HG03196 (cell line): ENCODE data around the gene PLEKHG4B.
"Not testable (repeated sequence)": the region's sequence is repeated elsewhere in the genome, so short reads cannot be mapped to it uniquely, and the experiment has no call there.

Experiments
- ATAC-seq: cut with Tn5 transposase; IDR thresholded peaks from one replicate; pipeline ENCODE4 v1.9.1; 2021; ENCODE audit not compliant: unreplicated experiment

The PLEKHG4B gene

GRCh38 chr5:197892-198489 is 106.0 kb downstream of the PLEKHG4B start:
- ATAC-seq, result no peak

- no peak for ATAC-seq
These were observed 106.7 kb downstream of the PLEKHG4B start for GRCh38 chr5:198516-199196.

GRCh38 chr5:199197-199949 is 107.4 kb downstream of the PLEKHG4B start:
- ATAC-seq, result no peak

GRCh38 chr5:199950-200645 is 108.1 kb downstream of the PLEKHG4B start:
- ATAC-seq, result no peak

- no peak for ATAC-seq
These were observed 109.0 kb downstream of the PLEKHG4B start for GRCh38 chr5:200985-201384.

- ATAC-seq, result no peak
These were observed 109.7 kb downstream of the PLEKHG4B start for GRCh38 chr5:201672-202071.

- ATAC-seq, result no peak
These were observed 111.4 kb downstream of the PLEKHG4B start for GRCh38 chr5:203246-203930.

- ATAC-seq, result no peak
These were observed 112.0 kb downstream of the PLEKHG4B start for GRCh38 chr5:204001-204400.

- ATAC-seq, result no peak
These were observed 112.5 kb downstream of the PLEKHG4B start for GRCh38 chr5:204462-204861.

GRCh38 chr5:204966-205670 is 113.2 kb downstream of the PLEKHG4B start:
- ATAC-seq, result no peak

- ATAC-seq, result no peak
These were observed 114.4 kb downstream of the PLEKHG4B start for GRCh38 chr5:206406-206805.

- no peak for ATAC-seq
These were observed 115.1 kb downstream of the PLEKHG4B start for GRCh38 chr5:206927-207536.

- no peak for ATAC-seq
These were observed 115.6 kb downstream of the PLEKHG4B start for GRCh38 chr5:207599-207998.

- ATAC-seq, result no peak
These were observed 116.6 kb downstream of the PLEKHG4B start for GRCh38 chr5:208449-209114.

- no peak for ATAC-seq
These were observed 121.9 kb downstream of the PLEKHG4B start for GRCh38 chr5:213803-214395.

GRCh38 chr5:215256-215655 is 123.3 kb downstream of the PLEKHG4B start:
- not testable (repeated sequence) for ATAC-seq

GRCh38 chr5:216076-216475 is 124.1 kb downstream of the PLEKHG4B start:
- ATAC-seq, result not testable (repeated sequence)

- peak; percentile 75 for ATAC-seq
These were observed 125.8 kb downstream of the PLEKHG4B start, which contains the start of the genes CCDC127 and SDHA for GRCh38 chr5:217494-218456. Gene CCDC127, minus strand, starts transcription at chr5:218153. Its CDS starts 1,304 bp downstream, at chr5:216849. Gene SDHA, plus strand, starts transcription at chr5:218320. Its CDS starts 36 bp downstream, at chr5:218356.
